ENCODE data around the gene PLEKHA1.

Gene PLEKHA1

DNA sequence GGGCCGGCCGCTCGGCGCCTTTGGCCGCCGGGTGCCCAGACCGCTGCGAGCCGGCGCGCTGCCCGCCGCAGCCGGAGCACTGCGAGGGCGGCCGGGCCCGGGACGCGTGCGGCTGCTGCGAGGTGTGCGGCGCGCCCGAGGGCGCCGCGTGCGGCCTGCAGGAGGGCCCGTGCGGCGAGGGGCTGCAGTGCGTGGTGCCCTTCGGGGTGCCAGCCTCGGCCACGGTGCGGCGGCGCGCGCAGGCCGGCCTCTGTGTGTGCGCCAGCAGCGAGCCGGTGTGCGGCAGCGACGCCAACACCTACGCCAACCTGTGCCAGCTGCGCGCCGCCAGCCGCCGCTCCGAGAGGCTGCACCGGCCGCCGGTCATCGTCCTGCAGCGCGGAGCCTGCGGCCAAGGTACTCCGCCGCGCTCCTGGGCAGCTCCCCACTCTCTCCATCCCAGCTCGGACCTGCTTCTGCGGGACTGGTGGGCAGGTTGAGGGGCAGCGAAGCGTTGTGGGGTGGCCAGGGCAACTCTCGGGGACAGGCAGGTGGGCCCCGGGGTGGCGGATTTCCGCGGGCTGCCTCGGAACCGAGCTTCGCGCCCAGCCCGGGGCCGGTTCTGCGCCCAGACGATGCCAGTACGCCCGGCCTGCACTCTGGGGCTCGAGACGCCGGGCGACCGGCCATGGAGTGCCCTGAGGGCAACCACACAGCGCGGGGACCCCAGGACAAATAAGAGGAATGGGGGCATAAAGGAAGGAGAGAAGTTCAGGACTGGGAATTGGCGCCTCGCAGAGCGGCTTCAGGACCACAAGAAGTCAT, 87.4 kb downstream of the PLEKHA1 start:
- no peak for DNase-seq (ENCODE audit: low read depth in 2 of 2)

DNA sequence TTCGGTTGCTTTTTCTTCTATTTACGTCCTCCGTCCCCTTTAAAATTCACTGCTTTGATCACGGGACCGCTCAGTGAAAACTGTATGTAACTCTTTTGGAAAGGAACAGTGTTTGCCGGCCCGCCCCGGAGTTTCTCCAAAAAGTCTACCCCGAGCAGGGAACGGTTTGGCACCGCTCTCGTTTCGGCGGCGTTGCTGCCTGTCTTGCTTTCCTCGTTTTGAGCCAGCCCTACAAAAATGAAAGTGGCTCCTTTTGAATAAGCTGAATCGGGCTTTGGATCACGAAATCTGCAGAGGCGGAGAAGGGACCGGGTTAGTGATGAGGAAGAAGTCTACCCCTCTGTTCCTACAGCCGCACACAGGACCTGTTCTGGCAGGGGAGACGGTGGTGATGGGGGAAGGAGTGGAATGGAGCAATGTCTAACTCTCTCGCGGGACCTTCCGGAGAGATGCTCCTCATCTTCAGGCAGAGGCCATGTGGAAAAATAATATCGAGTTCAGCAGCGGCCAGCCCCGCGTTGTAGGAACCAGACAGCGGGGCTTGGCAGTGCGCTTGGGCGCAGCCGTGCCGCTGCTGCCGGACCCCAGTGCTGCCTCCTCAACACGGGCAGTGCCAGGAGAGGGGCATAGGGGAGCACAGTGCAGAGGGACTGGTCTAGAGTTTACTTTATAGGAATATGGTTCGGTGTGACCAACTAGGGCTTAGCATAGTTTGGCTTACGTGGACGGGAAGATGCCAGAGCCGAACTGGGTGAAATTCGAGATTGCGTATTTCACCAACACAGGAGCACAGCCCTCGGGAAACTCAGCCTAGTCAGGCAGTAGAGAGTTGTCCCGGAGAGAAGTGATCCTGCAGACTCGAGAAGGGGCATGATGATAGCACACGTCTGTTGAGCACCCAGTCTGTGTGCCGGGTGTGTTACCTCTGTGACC, 88.3 kb downstream of the PLEKHA1 start:
- no peak for DNase-seq (ENCODE audit: low read depth in 2 of 2)

DNA sequence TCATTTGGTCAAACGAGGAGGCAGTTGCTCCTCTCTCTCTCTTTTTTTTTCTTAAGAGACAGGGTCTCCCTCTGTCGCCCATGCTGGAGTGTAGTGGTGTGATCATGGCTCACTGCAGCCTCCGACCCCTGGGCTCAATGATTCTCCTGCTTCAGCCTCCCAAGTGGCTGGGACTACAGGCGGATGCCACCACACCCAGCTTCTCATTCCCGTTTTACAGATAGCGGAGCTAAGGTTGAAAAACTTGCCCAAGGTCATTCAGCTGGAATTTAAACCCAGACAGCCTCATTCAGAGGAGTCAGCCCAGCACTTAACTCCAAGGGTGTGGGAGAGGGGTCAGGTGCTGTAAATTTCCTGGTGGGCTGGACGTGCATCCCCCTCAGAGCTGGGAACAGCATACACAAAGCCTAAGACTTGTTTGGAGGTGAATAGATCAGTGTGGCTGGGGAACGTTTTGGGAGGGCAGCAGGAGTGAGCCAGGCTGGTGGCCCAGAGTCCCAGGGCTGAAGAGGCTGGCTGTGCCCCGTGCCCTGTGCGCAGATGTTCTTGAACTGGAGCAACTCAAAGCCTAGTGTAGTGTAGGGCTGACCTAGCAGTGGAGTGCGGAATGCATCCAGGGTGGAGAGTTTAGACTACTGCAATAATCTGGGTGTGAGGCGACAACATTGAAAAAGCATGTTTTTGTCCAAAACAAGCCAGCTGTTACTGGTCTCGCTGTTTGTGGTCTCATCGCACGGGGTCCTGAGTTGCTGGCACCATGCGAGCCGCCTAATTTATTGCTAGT, 89.2 kb downstream of the PLEKHA1 start:
- DNase-seq (ENCODE audit: low read depth in 2 of 2), result no peak

GRCh38 chr10:122464250-122464510, 89.7 kb downstream of the PLEKHA1 start:
- DNase-seq (ENCODE audit: low read depth in 2 of 2), result no peak

DNA sequence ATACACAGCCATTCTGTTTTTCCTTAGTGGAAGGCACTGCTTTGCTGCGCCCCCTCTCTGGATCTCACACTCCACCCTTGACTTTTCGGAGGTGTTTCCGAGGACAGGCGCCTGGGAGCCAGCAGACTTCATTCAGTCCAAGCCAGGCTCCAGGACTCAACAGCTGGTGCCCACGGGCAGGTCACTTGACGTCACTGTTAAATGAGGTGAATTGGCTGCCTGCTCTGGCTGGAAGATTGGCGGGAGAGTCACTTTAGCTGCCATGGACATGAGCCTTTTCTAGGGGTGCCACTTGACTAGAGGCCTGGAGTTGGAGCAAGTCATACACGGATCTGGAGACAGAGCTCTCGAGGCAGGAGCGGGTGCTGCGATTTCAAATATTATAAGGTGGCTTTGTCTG, 90.1 kb downstream of the PLEKHA1 start:
- no peak for DNase-seq (ENCODE audit: low read depth in 2 of 2)

- DNase-seq (ENCODE audit: low read depth in 2 of 2), result no peak
These were observed 91.0 kb downstream of the PLEKHA1 start for GRCh38 chr10:122465401-122466040.

- DNase-seq (ENCODE audit: low read depth in 2 of 2), result no peak
These were observed 92.5 kb downstream of the PLEKHA1 start for GRCh38 chr10:122466951-122467381.

GRCh38 chr10:122467701-122468100, 93.2 kb downstream of the PLEKHA1 start:
- no peak for DNase-seq (ENCODE audit: low read depth in 2 of 2)

- no peak for DNase-seq (ENCODE audit: low read depth in 2 of 2)
These were observed 93.9 kb downstream of the PLEKHA1 start for GRCh38 chr10:122468307-122468925.

GRCh38 chr10:122468926-122469781, 94.6 kb downstream of the PLEKHA1 start:
- no peak for DNase-seq (ENCODE audit: low read depth in 2 of 2)

- DNase-seq (ENCODE audit: low read depth in 2 of 2), result no peak
These were observed 95.3 kb downstream of the PLEKHA1 start for GRCh38 chr10:122469848-122470247.

GRCh38 chr10:122471531-122472177, 97.1 kb downstream of the PLEKHA1 start:
- no peak for DNase-seq (ENCODE audit: low read depth in 2 of 2)

DNA sequence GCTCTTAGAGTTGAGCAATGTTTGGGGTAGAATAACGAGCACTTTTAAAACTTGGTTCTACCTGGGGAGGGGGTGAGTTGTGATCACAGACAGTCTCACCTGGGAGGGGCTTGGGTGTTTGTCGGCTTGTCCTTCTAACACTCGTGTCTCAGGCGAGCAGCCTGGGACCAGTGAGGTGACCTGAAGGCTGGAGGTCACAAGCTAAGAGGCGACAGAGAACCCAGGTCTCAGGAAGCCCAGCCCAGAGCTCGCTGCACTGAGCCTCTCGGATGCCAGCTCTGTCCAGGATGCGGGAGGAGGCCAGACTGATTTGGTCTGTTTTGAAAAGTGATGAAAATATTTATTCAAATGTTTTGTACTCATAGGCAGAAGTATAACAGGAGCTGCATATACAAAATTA, 98.6 kb downstream of the PLEKHA1 start:
- DNase-seq (ENCODE audit: low read depth in 2 of 2), result no peak

GRCh38 chr10:122474131-122474818, 99.8 kb downstream of the PLEKHA1 start:
- no peak for DNase-seq (ENCODE audit: low read depth in 2 of 2)

GRCh38 chr10:122475100-122475499, 100.6 kb downstream of the PLEKHA1 start:
- no peak for DNase-seq (ENCODE audit: low read depth in 2 of 2)

GRCh38 chr10:122475591-122476332, 101.3 kb downstream of the PLEKHA1 start:
- no peak for DNase-seq (ENCODE audit: low read depth in 2 of 2)

- no peak for DNase-seq (ENCODE audit: low read depth in 2 of 2)
These were observed 101.8 kb downstream of the PLEKHA1 start for GRCh38 chr10:122476333-122476695.

DNA sequence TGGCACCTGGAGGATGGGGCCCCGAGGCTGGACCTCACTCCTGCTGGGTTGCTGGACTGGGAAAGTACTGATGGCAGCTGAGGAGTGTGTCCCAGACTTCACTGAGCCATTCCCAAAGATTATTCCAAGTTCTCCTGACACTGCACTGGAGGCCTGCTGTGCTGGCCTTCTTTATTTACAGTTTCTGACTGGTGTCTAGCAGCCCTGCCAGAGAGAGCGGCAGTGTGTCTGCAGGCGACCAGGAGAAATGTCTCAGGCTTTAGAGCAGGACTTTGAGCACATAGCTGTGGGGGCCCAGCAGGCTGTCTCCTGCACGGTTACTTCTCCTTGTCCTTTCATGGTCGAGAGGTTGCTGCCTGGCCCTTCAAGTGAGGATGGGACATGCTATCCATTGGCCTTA, 102.9 kb downstream of the PLEKHA1 start:
- no peak for DNase-seq (ENCODE audit: low read depth in 2 of 2)

GRCh38 chr10:122478971-122479370, 104.5 kb downstream of the PLEKHA1 start:
- DNase-seq (ENCODE audit: low read depth in 2 of 2), result no peak

Measured in stimulated activated CD4-positive, alpha-beta T cell treated with anti-CD3 and anti-CD28 coated beads, Interleukin-15, amount 100 ng/mL, for 48 hours (primary cell).